H9 (cell line): ENCODE data around the gene PAX9. TPM values are rescaled to one million over a fixed set of nuclear protein-coding genes. Genes with fewer than 3 reads are reported as not detected.

Source experiments
- DNase-seq: peaks from one replicate; pipeline ENCODE4 v3.0.0-alpha.2; 2017
- H2AFZ ChIP-seq: one replicate; pipeline ENCODE4 v1.6.1; 2013; ENCODE audit warnings: mild to moderate bottlenecking, low read length, control low read depth, moderate library complexity
- H2AK5ac ChIP-seq: 2 replicates; pipeline ENCODE4 v1.6.1; 2013; ENCODE audit warnings: low read length, control low read depth, mixed read lengths; ENCODE audit not compliant: insufficient read length
- H2BK120ac ChIP-seq: one replicate; pipeline ENCODE4 v1.6.1; 2013; ENCODE audit warnings: low read depth, mild to moderate bottlenecking, low read length, control low read depth, inconsistent platforms; ENCODE audit not compliant: poor library complexity, severe bottlenecking
- H2BK12ac ChIP-seq: 2 replicates; pipeline ENCODE4 v1.6.1; 2013; ENCODE audit warnings: low read length, control low read depth, mixed read lengths, low read depth; ENCODE audit not compliant: insufficient read length
- H2BK15ac ChIP-seq: 2 replicates; pipeline ENCODE4 v1.6.1; 2013; ENCODE audit warnings: low read depth, low read length, control low read depth
- H2BK20ac ChIP-seq: one replicate; pipeline ENCODE4 v1.6.1; 2013; ENCODE audit warnings: low read depth, mild to moderate bottlenecking, low read length, control low read depth, inconsistent platforms; ENCODE audit not compliant: poor library complexity, severe bottlenecking
- H2BK5ac ChIP-seq: 2 replicates; pipeline ENCODE4 v1.6.1; 2013; ENCODE audit warnings: low read length, control low read depth, mixed read lengths; ENCODE audit not compliant: insufficient read length
- H3K14ac ChIP-seq: 2 replicates; pipeline ENCODE4 v1.6.1; 2013; ENCODE audit warnings: low read length, control low read depth; ENCODE audit not compliant: insufficient read depth
- H3K18ac ChIP-seq: 2 replicates; pipeline ENCODE4 v1.6.1; 2013; ENCODE audit warnings: low read depth, mild to moderate bottlenecking, mixed read lengths, low read length, control low read depth; ENCODE audit not compliant: insufficient read length
- H3K23ac ChIP-seq: 2 replicates; pipeline ENCODE4 v1.6.1; 2013; ENCODE audit warnings: low read length, control low read depth, mixed read lengths, low read depth; ENCODE audit not compliant: insufficient read length
- H3K23me2 ChIP-seq: 2 replicates; pipeline ENCODE4 v1.6.1; 2013; ENCODE audit warnings: low read depth, mild to moderate bottlenecking, mixed read lengths, low read length, control low read depth; ENCODE audit not compliant: insufficient read length, poor library complexity, severe bottlenecking
- H3K27ac ChIP-seq: 2 replicates; pipeline ENCODE4 v1.5.1; 2013; ENCODE audit warnings: low read length, control low read depth, mixed read lengths, low read depth; ENCODE audit not compliant: insufficient read length
- H3K27me3 ChIP-seq: 2 replicates; pipeline ENCODE4 v1.6.1; 2013; ENCODE audit warnings: low read length, control low read depth, inconsistent platforms; ENCODE audit not compliant: insufficient read depth
- H3K4ac ChIP-seq: 2 replicates; pipeline ENCODE4 v1.6.1; 2013; ENCODE audit warnings: low read depth, mild to moderate bottlenecking, control low read depth, inconsistent platforms, low read length, moderate library complexity
- H3K4me1 ChIP-seq: 2 replicates; pipeline ENCODE4 v1.6.1; 2013; ENCODE audit warnings: low read length, control low read depth, inconsistent platforms; ENCODE audit not compliant: insufficient read depth
- H3K4me2 ChIP-seq: 2 replicates; pipeline ENCODE4 v1.6.1; 2013; ENCODE audit warnings: low read length, control low read depth, mixed read lengths; ENCODE audit not compliant: insufficient read length, insufficient read depth
- H3K56ac ChIP-seq: 2 replicates; pipeline ENCODE4 v1.6.1; 2013; ENCODE audit warnings: low read depth, mild to moderate bottlenecking, mixed read lengths, low read length, control low read depth; ENCODE audit not compliant: insufficient read length
- H3K79me1 ChIP-seq: 2 replicates; pipeline ENCODE4 v1.6.1; 2013; ENCODE audit warnings: low read depth, mild to moderate bottlenecking, moderate library complexity, low read length, control low read depth, inconsistent platforms; ENCODE audit not compliant: insufficient read depth, poor library complexity, severe bottlenecking
- H3K79me2 ChIP-seq: 2 replicates; pipeline ENCODE4 v1.6.1; 2013; ENCODE audit warnings: low read length, control low read depth, inconsistent platforms; ENCODE audit not compliant: insufficient read depth
- H3K9ac ChIP-seq: 2 replicates; pipeline ENCODE4 v1.6.1; 2013; ENCODE audit warnings: low read length, control low read depth, mixed read lengths; ENCODE audit not compliant: insufficient read length; ENCODE audit errors: extremely low read depth
- H3K9me3 ChIP-seq: one replicate; pipeline ENCODE4 v1.6.1; 2013; ENCODE audit warnings: low read depth, low read length, inconsistent platforms; ENCODE audit not compliant: control insufficient read depth
- H3T11ph ChIP-seq: one replicate; pipeline ENCODE4 v1.6.1; 2013; ENCODE audit warnings: mild to moderate bottlenecking, low read length, control low read depth, inconsistent platforms
- H4K20me1 ChIP-seq: one replicate; pipeline ENCODE4 v1.6.1; 2013; ENCODE audit not compliant: control insufficient read depth, insufficient read length, insufficient read depth
- H4K5ac ChIP-seq: 2 replicates; pipeline ENCODE4 v1.6.1; 2013; ENCODE audit warnings: low read depth, mild to moderate bottlenecking, mixed read lengths, low read length, control low read depth; ENCODE audit not compliant: insufficient read length
- H4K8ac ChIP-seq: replicated peaks from 2 replicates; pipeline ENCODE4 v1.6.1; 2013; ENCODE audit warnings: low read length, control low read depth, mixed read lengths, low read depth; ENCODE audit not compliant: insufficient read length
- H4K91ac ChIP-seq: 2 replicates; pipeline ENCODE4 v1.6.1; 2013; ENCODE audit warnings: low read depth, mild to moderate bottlenecking, moderate library complexity, mixed read lengths, low read length, control low read depth; ENCODE audit not compliant: insufficient read length
- H3K27ac Mint-ChIP-seq, 3 experiments: 2 replicates in 2 of 3; 3 replicates in 1 of 3; pipeline ENCODE4 v1.8.0; 2020 to 2021; ENCODE audit warnings: mixed read lengths in 3 of 3, mild to moderate bottlenecking in 1 of 3, moderate library complexity in 1 of 3
- H3K27me3 Mint-ChIP-seq: 2 replicates; pipeline ENCODE4 v1.8.0; 2021; ENCODE audit warnings: low read depth, mild to moderate bottlenecking, moderate library complexity, mixed read lengths
- H3K36me3 Mint-ChIP-seq, 3 experiments: 2 replicates in 2 of 3; 3 replicates in 1 of 3; pipeline ENCODE4 v1.8.0; 2020 to 2021; ENCODE audit warnings: low read depth in 3 of 3, mixed read lengths in 3 of 3; ENCODE audit not compliant: insufficient read depth in 1 of 3
- H3K4me1 Mint-ChIP-seq, 2 experiments: 2 replicates each; pipeline ENCODE4 v1.8.0; 2020; ENCODE audit warnings: mixed read lengths in 2 of 2
- H3K4me3 Mint-ChIP-seq, 2 experiments: 2 replicates in 1 of 2; 3 replicates in 1 of 2; pipeline ENCODE4 v1.8.0; 2020 to 2021; ENCODE audit warnings: mild to moderate bottlenecking in 2 of 2, mixed read lengths in 2 of 2, moderate library complexity in 1 of 2
- H3K9me3 Mint-ChIP-seq, 2 experiments: 2 replicates in 1 of 2; 3 replicates in 1 of 2; pipeline ENCODE4 v1.8.0; 2020; ENCODE audit warnings: mild to moderate bottlenecking in 2 of 2, mixed read lengths in 2 of 2, moderate library complexity in 1 of 2
- CTCF ChIP-seq: fragments of 200-600 bp; sonication (generic); conservative IDR thresholded peaks from 3 replicates; pipeline ENCODE4 v1.8.0; 2021; ENCODE audit warnings: antibody characterized with exemption, mild to moderate bottlenecking
- WGBS: extraction: QIAGEN DNeasy Blood & Tissue Kit; methylation state at CpG from one replicate; pipeline ENCODE4 v1.1.7; 2013; ENCODE audit warnings: missing lambda C conversion rate, low lambda C conversion rate, mixed read lengths; ENCODE audit not compliant: insufficient read length; ENCODE audit errors: extremely low coverage; 5-methylcytosine and 5-hydroxymethylcytosine counted together
- total RNA-seq: library from RNA; stranded (reverse); gene quantifications from 2 replicates; pipeline ENCODE4 v1.2.1, GENCODE V29; 2021

Gene PAX9
- total RNA-seq, 1 experiment from 2014 or later: not detected

GRCh38 chr14:36675581-36675980 is 13.9 kb downstream of the PAX9 start:
- no peak overlapping the region for H3K27ac ChIP-seq
- H2BK20ac ChIP-seq: no peak overlapping the region
- no peak overlapping the region for H2BK120ac ChIP-seq
- no peak overlapping the region for H2BK15ac ChIP-seq
- H4K91ac ChIP-seq: no peak overlapping the region
- H3K18ac ChIP-seq: no peak overlapping the region
- H3K27me3 Mint-ChIP-seq: peaks cover 63% of the 10 kb centered on the region
- peaks cover 5% of the 10 kb centered on the region; the same call in 1 of the 2 replicates for H3K4me1 ChIP-seq
- no peak overlapping the region for H3K9ac ChIP-seq
- H3K56ac ChIP-seq: no peak overlapping the region
- TF ChIP-seq CTCF: no peak
- H3K4me2 ChIP-seq: no peak overlapping the region
- no peak overlapping the region for H2BK12ac ChIP-seq
- H3K23ac ChIP-seq: no peak overlapping the region
- no peaks in the 10 kb centered on the region for H3K36me3 Mint-ChIP-seq
- no peak overlapping the region for H3K4ac ChIP-seq
- H3K27ac Mint-ChIP-seq: no peak overlapping the region
- no peaks in the 10 kb centered on the region for H3K79me2 ChIP-seq
- H3K14ac ChIP-seq: no peak overlapping the region
- H3K9me3 Mint-ChIP-seq: no peaks in the 10 kb centered on the region
- no peaks in the 10 kb centered on the region for H3K79me1 ChIP-seq
- no peaks in the 10 kb centered on the region for H3K27me3 ChIP-seq
- H3K4me3 Mint-ChIP-seq: no peak overlapping the region
- H3K23me2 ChIP-seq: no peaks in the 10 kb centered on the region
- H3K4me1 Mint-ChIP-seq: peaks cover 19 to 22% of the 10 kb centered on the region in 2 experiments
- no peak overlapping the region for H2AK5ac ChIP-seq
- no peak overlapping the region for H2BK5ac ChIP-seq
- no peak overlapping the region for H2AFZ ChIP-seq
- H3T11ph ChIP-seq: no peak overlapping the region
- no peak overlapping the region for H4K5ac ChIP-seq
- DNase-seq: no peak
- H4K20me1 ChIP-seq: no peaks in the 10 kb centered on the region
- H3K9me3 ChIP-seq: no peaks in the 10 kb centered on the region
- no peak overlapping the region for H4K8ac ChIP-seq
- WGBS: no CpG with 5 or more reads among the region's 6 CpGs
